Heart left ventricle (tissue), 16 donors: Measurements from ENCODE around the gene ARHGAP40. TPM values are rescaled to one million over a fixed set of nuclear protein-coding genes. Genes with fewer than 3 reads are reported as not detected.

ENCODE experiments used
- ATAC-seq, 4 donors: fragments of 200-7000 bp; cut with Tn5 transposase; one replicate each; pipeline ENCODE4 v1.9.1; 2020 to 2022; ENCODE audit warnings: moderate library complexity in 4 of 4, mild to moderate bottlenecking in 3 of 4, moderate number of reproducible peaks in 1 of 4
- DNase-seq, 5 donors: peaks; one replicate each; pipeline ENCODE4 v3.0.0-alpha.2; 2020
- H3K27ac ChIP-seq, 12 donors: fragments of 200-600 bp; sonication (generic) in 4 of 12; one replicate each; pipeline versions ENCODE4 v1.5.0 to v1.8.0; 2016 to 2022; ENCODE audit warnings: mild to moderate bottlenecking in 2 of 12
- H3K27me3 ChIP-seq, 9 donors: fragments of 200-600 bp; sonication (generic) in 2 of 9; one replicate each; pipeline versions ENCODE4 v1.5.1 to v1.8.0; 2016 to 2022; ENCODE audit warnings: mild to moderate bottlenecking in 3 of 9
- H3K36me3 ChIP-seq, 9 donors: fragments of 200-600 bp; sonication (generic) in 2 of 9; one replicate each; pipeline versions ENCODE4 v1.5.0 to v1.8.0; 2018 to 2022; ENCODE audit warnings: mild to moderate bottlenecking in 2 of 9
- H3K4me1 ChIP-seq, 12 donors: fragments of 200-600 bp; sonication (generic) in 4 of 12; one replicate each; pipeline versions ENCODE4 v1.5.0 to v1.8.0; 2016 to 2022; ENCODE audit warnings: mild to moderate bottlenecking in 3 of 12
- H3K4me3 ChIP-seq, 12 donors: fragments of 200-600 bp; sonication (generic) in 4 of 12; one replicate each; pipeline versions ENCODE4 v1.5.0 to v1.8.0; 2017 to 2022; ENCODE audit warnings: mild to moderate bottlenecking in 9 of 12, moderate library complexity in 4 of 12
- H3K9me3 ChIP-seq, 12 donors: fragments of 200-600 bp; sonication (generic) in 4 of 12; one replicate each; pipeline versions ENCODE4 v1.5.0 to v1.8.0; 2016 to 2022; ENCODE audit warnings: mild to moderate bottlenecking in 1 of 12
- POLR2A ChIP-seq, 2 donors: fragments of 450-650 bp; IDR thresholded peaks; one replicate each; pipeline ENCODE4 v1.6.1; 2017; ENCODE audit warnings: antibody characterized with exemption in 2 of 2, mild to moderate bottlenecking in 2 of 2, moderate library complexity in 2 of 2
- WGBS, 4 donors: extraction: QIAGEN DNeasy Blood & Tissue Kit in 2 of 4; methylation state at CpG; one replicate each; pipeline versions ENCODE4 v1.1.5 to v1.1.7; 2013 to 2018; 5-methylcytosine and 5-hydroxymethylcytosine counted together
- intact Hi-C, 10 donors: fragments of 100-400 bp; cut with DNase I; formaldehyde crosslinking; loops; one replicate each; pipeline versions ENCODE4 v1.11.1 to v1.14.2; 2022
- polyA plus RNA-seq, 2 donors: library from polyadenylated mRNA; stranded (reverse); fragments of 200-250 nt; gene quantifications; one replicate each; pipeline ENCODE4 v1.2.3, GENCODE V29; 2013
- total RNA-seq, 9 donors: library from RNA; depleted of rRNA in 2 of 9; stranded (reverse); fragments of >200 nt in 2 of 9; fragmentation: NEBNext Ultra II Directional in 3 of 9; extraction: Animal tissue kit (Norgen Biotek cat#: 25700) in 3 of 9; gene quantifications; one replicate each; pipeline versions ENCODE4 v1.1.0 to v1.2.4, GENCODE V29; 2016 to 2023
- TF ChIP-seq, protein P1 (sequence below), 12 donors: fragments of 200-600 bp; sonication (generic) in 4 of 12; IDR thresholded peaks; one replicate each; pipeline versions ENCODE4 v1.5.0 to v1.8.0; 2018 to 2022; ENCODE audit warnings: antibody characterized with exemption in 12 of 12, mild to moderate bottlenecking in 5 of 12
- donor health status: ischemic (EF 13 %, LVEDD 7.1; RV severe dilation, severe dysfunction).
- donor health status: healthy with polysubstance abuse.
- donor health status: DM: no; HTN: yes; CAD: no.
- donor health status: DM: no; HTN: no; CAD: no.
- donor health status: ischemic (EF 25% LVEDD 6.9; RV normal size, moderate dysfunction).
- donor health status: ischemic (EF 25% LVEDD 5.7; RV mildly dilated, moderate dysfunction).
- donor health status: healthy.
- donor health status: DM: yes; HTN: yes; CAD: no.
- donor health status: ischemic (EF 35%, LVEDD 5.7; RV mildly dilated, moderate dysfunction).
- donor health status: nonischemic (EF 11% LVEDD 7.7; RV severe dilation, severe dysfunction).
- donor health status: DM: yes; HTN: yes; CAD: no.
- donor health status: PGD.
- donor health status: ischemic (EF 29% LVEDD 5.4; RV normal size, mild dysfunction).
- donor health status: nonischemic (EF 23%, LVEDD 6.1; RV moderate dilation, normal function).

The ARHGAP40 gene
- total and polyA plus RNA-seq, 11 donors: 0.03 TPM; not detected in 10

DNA sequence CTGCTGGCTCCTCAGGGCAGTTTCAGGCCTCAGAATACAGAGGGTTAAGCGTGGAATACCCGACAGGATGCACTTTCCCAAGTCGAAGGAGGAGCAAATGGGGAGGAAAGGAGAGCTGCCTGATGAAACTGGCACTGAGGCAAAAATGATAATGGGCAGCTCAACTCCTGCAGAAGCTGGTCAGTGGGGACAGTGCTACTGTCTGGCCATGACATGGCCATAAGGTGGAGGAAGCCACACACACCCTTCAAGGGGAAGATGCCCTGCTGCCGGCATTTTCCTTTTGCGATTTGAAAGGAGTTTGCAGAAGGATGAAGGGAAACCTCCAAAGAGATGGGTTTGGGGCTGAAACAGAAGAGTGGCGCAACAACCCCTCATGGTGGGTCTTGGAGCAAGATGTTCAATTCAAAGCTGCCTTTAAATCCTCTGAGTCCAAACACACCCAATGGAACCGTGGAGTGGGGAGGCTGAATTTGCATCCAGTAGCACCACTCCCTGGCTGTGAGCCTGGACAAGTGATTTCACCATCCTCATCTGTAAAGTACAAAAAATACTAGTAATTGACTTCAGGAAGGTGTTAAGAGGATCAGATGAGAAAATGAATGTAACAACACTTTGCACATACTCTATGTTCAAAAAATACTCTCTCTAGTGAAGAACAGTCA, 17.4 kb upstream of the ARHGAP40 start:
- no peaks in the 10 kb centered on the region for H3K36me3 ChIP-seq
- H3K4me3 ChIP-seq: no peak overlapping the region
- H3K9me3 ChIP-seq: no peaks in the 10 kb centered on the region
- no peak for DNase-seq
- peaks cover 0 to 4% (median 0%) of the 10 kb centered on the region in 9 donors for H3K27me3 ChIP-seq
- intact Hi-C loops: no loop called here
- H3K27ac ChIP-seq: no peak overlapping the region
- H3K4me1 ChIP-seq: peaks cover 0 to 26% (median 12%) of the 10 kb centered on the region in 12 donors
- TF ChIP-seq POLR2A (IDR thresholded peaks at IDR 0.05): no peak
- TF ChIP-seq, protein P1, sequence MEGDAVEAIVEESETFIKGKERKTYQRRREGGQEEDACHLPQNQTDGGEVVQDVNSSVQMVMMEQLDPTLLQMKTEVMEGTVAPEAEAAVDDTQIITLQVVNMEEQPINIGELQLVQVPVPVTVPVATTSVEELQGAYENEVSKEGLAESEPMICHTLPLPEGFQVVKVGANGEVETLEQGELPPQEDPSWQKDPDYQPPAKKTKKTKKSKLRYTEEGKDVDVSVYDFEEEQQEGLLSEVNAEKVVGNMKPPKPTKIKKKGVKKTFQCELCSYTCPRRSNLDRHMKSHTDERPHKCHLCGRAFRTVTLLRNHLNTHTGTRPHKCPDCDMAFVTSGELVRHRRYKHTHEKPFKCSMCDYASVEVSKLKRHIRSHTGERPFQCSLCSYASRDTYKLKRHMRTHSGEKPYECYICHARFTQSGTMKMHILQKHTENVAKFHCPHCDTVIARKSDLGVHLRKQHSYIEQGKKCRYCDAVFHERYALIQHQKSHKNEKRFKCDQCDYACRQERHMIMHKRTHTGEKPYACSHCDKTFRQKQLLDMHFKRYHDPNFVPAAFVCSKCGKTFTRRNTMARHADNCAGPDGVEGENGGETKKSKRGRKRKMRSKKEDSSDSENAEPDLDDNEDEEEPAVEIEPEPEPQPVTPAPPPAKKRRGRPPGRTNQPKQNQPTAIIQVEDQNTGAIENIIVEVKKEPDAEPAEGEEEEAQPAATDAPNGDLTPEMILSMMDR (IDR thresholded peaks at IDR 0.05): no peak
- no peak for ATAC-seq
- 43 to 57% (median 55%) methylated on average over 7 of the region's 7 CpGs for whole genome bisulfite sequencing, 4 donors

DNA sequence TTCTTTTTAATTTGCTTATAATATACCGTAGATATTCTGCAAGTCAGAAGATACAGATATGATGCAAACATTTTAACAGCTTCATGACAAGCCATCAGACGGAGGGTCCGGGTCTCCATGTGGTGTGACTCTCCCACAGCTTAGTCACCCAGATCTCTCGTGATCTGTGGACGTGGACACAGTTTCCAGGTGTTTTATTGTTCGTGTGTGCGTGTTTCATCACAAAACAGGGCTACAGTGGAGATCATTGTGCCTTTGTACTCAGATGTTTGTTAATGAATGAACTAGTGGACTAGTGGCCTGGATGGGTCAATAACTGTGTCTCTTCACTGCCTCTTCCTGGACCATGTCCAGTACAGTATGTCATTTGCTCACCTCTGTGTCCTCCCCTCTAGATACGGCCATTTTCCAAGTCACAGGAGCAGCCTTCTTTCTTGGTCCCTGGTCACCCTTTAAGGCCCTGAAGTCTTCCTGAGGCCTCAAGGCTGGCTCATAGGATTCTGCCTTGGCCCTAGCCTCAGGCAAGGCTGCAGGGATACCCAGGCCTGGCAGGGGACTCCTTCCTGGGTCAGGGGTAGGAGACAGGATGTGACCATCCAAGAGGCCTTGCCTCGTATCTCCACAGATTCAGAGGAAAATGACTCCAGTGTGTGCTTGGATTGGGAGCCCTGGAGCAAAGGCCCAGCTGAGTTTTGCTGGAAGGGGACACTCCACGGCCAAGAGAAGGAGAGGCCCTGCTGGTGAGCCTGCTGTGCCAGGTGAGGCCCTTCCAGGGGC, 16.0 kb upstream of the ARHGAP40 start:
- TF ChIP-seq, protein P1 (IDR thresholded peaks at IDR 0.05): no peak
- TF ChIP-seq POLR2A (IDR thresholded peaks at IDR 0.05): no peak
- intact Hi-C loops: no loop called here
- no peak for DNase-seq
- H3K4me1 ChIP-seq: peaks cover 0 to 12% (median 3%) of the 10 kb centered on the region in 12 donors
- no peak overlapping the region for H3K4me3 ChIP-seq
- H3K27me3 ChIP-seq: peaks cover 0 to 4% (median 0%) of the 10 kb centered on the region in 9 donors
- no peak overlapping the region for H3K27ac ChIP-seq
- 80 to 86% (median 84%) methylated on average over 9 to 10 of the region's 10 CpGs for WGBS, 4 donors
- no peak for ATAC-seq
- H3K36me3 ChIP-seq: no peaks in the 10 kb centered on the region
- H3K9me3 ChIP-seq: no peaks in the 10 kb centered on the region

DNA sequence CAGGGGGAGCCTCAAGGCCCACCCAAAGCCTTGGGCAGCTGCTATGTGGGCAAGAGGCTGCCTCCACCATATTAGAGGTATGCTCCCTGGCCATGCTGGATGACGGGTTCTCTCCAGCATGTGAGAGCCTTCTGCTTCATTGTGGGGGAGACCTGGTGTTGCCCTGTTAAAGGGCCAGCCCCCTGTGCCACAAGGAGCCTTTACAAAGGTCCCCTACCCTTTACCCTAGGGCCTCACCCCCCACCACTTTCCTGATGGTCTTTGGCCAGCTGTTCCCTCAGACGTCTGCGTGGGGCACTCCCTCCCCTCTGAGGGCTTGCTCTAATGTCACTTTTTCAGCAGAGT, 15.5 kb upstream of the ARHGAP40 start:
- DNase-seq (no peak), ATAC-seq (no peak)
- Histone ChIP-seq H3K4me3 (no peak overlapping the region), H3K36me3 (no peaks in the 10 kb centered on the region), H3K27me3 (peaks cover 0 to 5% (median 0%) of the 10 kb centered on the region in 9 donors), H3K27ac (no peak overlapping the region), H3K4me1 (peaks cover 0 to 6% (median 0%) of the 10 kb centered on the region in 12 donors), H3K9me3 (no peaks in the 10 kb centered on the region)
- 69 to 84% (median 74%) methylated on average over 3 of the region's 3 CpGs for WGBS, 4 donors
- intact Hi-C loops: no loop called here
- TF ChIP-seq, protein P1 (IDR thresholded peaks at IDR 0.05): no peak

DNA sequence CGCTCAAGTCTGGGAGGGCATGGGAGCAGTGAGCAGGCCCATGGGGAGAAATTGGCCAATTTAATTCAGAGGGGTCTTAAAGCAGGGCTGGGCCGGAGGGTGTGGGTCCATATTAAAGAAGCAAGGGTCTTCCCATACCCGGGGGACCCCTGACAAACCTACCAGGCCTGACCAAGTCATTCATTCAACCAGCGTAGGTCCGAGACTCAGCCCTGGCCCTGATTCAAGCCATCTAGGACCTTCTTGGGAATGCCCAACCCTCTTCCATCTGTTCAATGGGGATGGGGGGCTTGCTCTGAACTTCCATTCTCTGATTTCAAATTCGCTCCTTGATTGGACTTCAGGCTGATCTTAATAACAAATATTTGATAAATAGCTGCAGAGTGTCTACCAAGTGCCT, 13.3 kb upstream of the ARHGAP40 start:
- no peaks in the 10 kb centered on the region for H3K9me3 ChIP-seq
- H3K4me3 ChIP-seq: no peak overlapping the region
- no peak for ATAC-seq
- no peaks in the 10 kb centered on the region for H3K4me1 ChIP-seq
- H3K27ac ChIP-seq: no peak overlapping the region
- TF ChIP-seq, protein P1 (IDR thresholded peaks at IDR 0.05): no peak
- no peak for TF ChIP-seq POLR2A (IDR thresholded peaks at IDR 0.05)
- intact Hi-C loops: no loop called here
- H3K27me3 ChIP-seq: peaks cover 0 to 9% (median 0%) of the 10 kb centered on the region in 9 donors
- 83 to 94% (median 90%) methylated on average over 6 of the region's 6 CpGs for WGBS, 4 donors
- H3K36me3 ChIP-seq: no peaks in the 10 kb centered on the region
- DNase-seq: no peak
